ENCODE results near the gene USP9X. TPM values are rescaled to one million over a fixed set of nuclear protein-coding genes. Genes with fewer than 3 reads are reported as not detected.

USP9X gene, protein sequence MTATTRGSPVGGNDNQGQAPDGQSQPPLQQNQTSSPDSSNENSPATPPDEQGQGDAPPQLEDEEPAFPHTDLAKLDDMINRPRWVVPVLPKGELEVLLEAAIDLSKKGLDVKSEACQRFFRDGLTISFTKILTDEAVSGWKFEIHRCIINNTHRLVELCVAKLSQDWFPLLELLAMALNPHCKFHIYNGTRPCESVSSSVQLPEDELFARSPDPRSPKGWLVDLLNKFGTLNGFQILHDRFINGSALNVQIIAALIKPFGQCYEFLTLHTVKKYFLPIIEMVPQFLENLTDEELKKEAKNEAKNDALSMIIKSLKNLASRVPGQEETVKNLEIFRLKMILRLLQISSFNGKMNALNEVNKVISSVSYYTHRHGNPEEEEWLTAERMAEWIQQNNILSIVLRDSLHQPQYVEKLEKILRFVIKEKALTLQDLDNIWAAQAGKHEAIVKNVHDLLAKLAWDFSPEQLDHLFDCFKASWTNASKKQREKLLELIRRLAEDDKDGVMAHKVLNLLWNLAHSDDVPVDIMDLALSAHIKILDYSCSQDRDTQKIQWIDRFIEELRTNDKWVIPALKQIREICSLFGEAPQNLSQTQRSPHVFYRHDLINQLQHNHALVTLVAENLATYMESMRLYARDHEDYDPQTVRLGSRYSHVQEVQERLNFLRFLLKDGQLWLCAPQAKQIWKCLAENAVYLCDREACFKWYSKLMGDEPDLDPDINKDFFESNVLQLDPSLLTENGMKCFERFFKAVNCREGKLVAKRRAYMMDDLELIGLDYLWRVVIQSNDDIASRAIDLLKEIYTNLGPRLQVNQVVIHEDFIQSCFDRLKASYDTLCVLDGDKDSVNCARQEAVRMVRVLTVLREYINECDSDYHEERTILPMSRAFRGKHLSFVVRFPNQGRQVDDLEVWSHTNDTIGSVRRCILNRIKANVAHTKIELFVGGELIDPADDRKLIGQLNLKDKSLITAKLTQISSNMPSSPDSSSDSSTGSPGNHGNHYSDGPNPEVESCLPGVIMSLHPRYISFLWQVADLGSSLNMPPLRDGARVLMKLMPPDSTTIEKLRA (N-terminal part only)
- total RNA-seq, result 10 to 100 TPM; 29.4 to 55.2 (median 32.2) TPM
- polyA plus RNA-seq, result 10 to 100 TPM in 1 of 2 donors, 1 to 10 TPM in 1; 6.3 to 13.5 TPM

- H3K27me3 ChIP-seq, result no peaks in the 10 kb centered on the region
- WGBS, 2 donors, result 0 to 1% methylated on average over 29 to 58 of the region's 61 CpGs
- ATAC-seq (peak; percentile 83 to 91 (median 84)), DNase-seq (peak; percentile 87 to 97 (median 93)), FAIRE-seq (no peak)
- H3K27ac ChIP-seq, result peak within 1 kb of the TSS; percentile 99 to 100 (median 99)
- H3K4me3 ChIP-seq, result peak within 1 kb of the TSS; percentile 89 to 94 (median 92)
- H3K4me1 ChIP-seq, result peaks cover 0 to 22% (median 17%) of the 10 kb centered on the region in 3 donors
- no peak for TF ChIP-seq CTCF (IDR thresholded peaks at IDR 0.05)
- H3K36me3 ChIP-seq, result no peaks in the 10 kb centered on the region
- H3K9me3 ChIP-seq, result no peaks in the 10 kb centered on the region
- intact Hi-C loops (cut with DNase I), result no loop called here
Observed at GRCh38 chrX:41084893-41085511, at the start of gene USP9X. TSS of gene USP9X (plus strand) at chrX:41085445. CDS start at chrX:41123629, 38,184 bp downstream.

DNA sequence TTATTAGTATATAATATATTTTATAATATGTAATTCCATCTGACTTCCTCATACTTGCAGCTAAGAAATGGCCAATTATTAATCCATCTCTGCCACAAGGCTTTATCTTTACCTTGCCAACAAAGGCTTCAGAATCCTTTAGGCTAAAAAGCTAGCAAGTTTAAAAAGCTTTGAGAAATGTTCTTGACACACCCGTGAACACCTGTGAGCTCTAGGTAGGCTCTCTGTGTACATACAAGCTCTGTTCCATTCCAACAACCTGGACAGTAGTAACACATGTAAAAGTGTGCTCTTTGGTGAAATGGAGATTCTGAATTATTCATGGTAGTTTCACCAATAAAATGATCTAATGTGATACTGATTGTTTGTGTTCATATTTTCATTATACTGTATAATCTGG is 49.7 kb upstream of the USP9X start:
- intact Hi-C loops (cut with DNase I), result no loop called here
- peak; percentile 5 for FAIRE-seq
- no peak for TF ChIP-seq CTCF (IDR thresholded peaks at IDR 0.05)
- WGBS, 2 donors, result 20 to 43% methylated on average over 1 of the region's 1 CpG
- Histone ChIP-seq H3K36me3 (no peaks in the 10 kb centered on the region), H3K27ac (no peak overlapping the region), H3K27me3 (peaks cover 0 to 14% (median 2%) of the 10 kb centered on the region in 4 donors), H3K4me3 (no peak overlapping the region), H3K4me1 (no peaks in the 10 kb centered on the region), H3K9me3 (no peaks in the 10 kb centered on the region)
- ATAC-seq, result peak in 1 of 4 donors; percentile 26
- DNase-seq, result no peak

DNA sequence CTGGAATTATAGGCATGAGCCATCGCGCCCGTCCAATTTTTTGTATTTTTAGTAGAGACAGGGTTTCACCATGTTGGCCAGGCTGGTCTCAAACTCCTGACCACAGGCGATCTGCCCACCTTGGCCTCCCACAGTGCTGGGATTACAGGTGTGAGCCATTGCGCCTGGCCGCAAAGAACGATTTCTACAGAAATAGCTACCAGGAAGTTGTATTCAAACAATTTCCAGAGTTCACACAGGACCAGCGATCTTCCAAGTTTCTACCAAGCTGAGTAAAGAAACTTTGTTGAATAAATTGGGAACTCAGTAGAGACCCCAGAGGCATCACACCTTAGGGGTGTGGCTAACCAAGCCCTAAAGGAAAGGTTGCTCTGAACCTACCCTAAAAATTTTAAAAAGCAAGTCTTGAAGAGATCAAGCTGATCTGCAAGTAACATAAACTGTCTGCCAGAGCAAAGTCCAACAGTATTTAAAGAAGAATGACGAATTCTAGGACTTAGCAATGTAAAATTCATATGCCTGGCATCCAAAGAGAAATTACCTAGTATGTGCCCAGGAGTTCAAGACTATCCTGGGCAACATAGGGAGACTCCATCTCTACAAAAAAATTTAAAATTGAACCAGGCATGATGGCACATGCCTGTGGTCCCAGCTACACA is 48.4 kb upstream of the USP9X start:
- no peaks in the 10 kb centered on the region for H3K4me1 ChIP-seq
- ATAC-seq (peak in 1 of 4 donors; percentile 23), FAIRE-seq (no peak), DNase-seq (no peak)
- no peak for TF ChIP-seq CTCF (IDR thresholded peaks at IDR 0.05)
- H3K27ac ChIP-seq, result no peak overlapping the region
- WGBS, 2 donors, result 74 to 79% methylated on average over 9 of the region's 9 CpGs
- intact Hi-C loops (cut with DNase I), result no loop called here
- no peak overlapping the region for H3K4me3 ChIP-seq
- H3K9me3 ChIP-seq, result no peaks in the 10 kb centered on the region
- peaks cover 0 to 14% (median 2%) of the 10 kb centered on the region in 4 donors for H3K27me3 ChIP-seq
- no peaks in the 10 kb centered on the region for H3K36me3 ChIP-seq

- Histone ChIP-seq H3K27ac (no peak overlapping the region), H3K4me3 (no peak overlapping the region), H3K9me3 (no peaks in the 10 kb centered on the region), H3K4me1 (no peaks in the 10 kb centered on the region), H3K36me3 (no peaks in the 10 kb centered on the region), H3K27me3 (peaks cover 0 to 16% (median 7%) of the 10 kb centered on the region in 4 donors)
- FAIRE-seq, result no peak
- no peak for ATAC-seq
- intact Hi-C loops (cut with DNase I), result no loop called here
- TF ChIP-seq CTCF (IDR thresholded peaks at IDR 0.05), result no peak
- no peak for DNase-seq
- 84 to 89% methylated on average over 6 of the region's 6 CpGs for WGBS, 2 donors
Observed at GRCh38 chrX:41043196-41043595, 42.0 kb upstream of the USP9X start.

All from pancreas (tissue), 10 donors.